Stimulated activated CD4-positive, alpha-beta T cell treated with anti-CD3 and anti-CD28 coated beads, Interleukin-2, amount 100 ng/mL, for 4 hours (primary cell): ENCODE results near the gene XPA.
"Not testable (repeated sequence)": the region's sequence is repeated elsewhere in the genome, so short reads cannot be mapped to it uniquely, and the experiment has no call there.

Experiments
- DNase-seq: peaks from one replicate; pipeline ENCODE4 v3.0.0-alpha.2; 2020; ENCODE audit warnings: low read depth

XPA gene

DNA sequence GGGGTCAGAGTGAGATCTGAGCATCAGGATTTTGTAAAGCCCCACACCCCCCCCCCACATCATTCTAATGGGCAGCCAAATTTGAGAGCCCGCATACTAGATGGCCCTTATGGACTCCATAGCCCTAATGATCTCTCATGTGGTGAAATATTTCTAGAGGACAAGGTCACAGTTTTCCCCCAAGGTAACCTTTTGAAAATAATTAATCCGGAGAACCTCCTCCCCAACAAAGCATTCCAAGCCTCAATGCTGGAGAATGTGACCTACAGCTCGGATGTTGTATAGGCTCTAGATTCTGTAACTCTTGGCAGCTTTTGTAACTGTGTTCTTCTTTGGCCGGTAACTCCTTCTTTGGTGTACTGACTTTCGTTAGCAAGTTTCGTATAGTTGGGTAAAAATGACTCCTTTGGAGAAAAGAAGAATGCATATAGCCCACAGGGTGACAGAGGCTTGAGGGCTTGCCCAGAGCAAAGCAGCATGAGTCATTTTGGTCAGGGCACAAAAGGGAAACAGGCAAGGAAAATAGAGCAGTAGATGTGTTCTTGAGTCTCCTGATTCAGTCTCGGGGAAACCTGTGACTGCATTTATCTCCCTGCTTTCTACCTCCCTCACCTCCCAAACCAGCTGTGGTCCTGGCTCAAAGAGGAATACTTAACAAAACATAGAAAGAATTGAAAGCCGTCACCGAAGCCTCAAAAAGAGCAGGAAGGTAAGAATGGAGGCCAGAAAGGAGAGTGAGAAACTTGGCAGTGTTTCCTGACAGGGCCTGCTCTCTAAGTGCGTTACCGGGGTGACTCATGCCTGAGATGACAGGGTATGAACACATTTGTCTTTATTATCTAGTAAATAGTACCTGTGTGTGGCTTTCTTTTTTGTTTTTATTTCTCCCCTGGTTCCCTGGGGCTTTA, 6.6 kb upstream of the XPA start:
- DNase-seq, result no peak

GRCh38 chr9:97699824-97700223, 2.7 kb upstream of the XPA start:
- DNase-seq, result not testable (repeated sequence)

DNA sequence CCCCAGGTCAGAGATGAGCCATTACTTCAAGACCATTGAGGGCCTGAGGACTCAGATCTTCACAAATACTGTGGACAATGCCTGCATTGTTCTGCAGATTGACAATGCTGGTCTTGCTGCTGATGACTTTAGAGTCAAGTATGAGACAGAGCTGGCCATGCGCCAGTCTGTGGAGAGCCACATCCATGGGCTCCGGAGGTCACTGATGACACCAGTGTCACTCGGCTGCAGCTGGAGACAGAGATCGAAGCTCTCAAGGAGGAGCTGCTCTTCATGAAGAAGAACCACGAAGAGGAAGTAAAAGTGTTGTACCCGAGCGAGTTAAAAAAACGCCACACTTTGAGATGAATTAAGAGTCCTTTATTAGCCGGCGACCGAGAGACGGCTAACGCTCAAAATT, 2.1 kb upstream of the XPA start:
- DNase-seq, result not testable (repeated sequence)

DNA sequence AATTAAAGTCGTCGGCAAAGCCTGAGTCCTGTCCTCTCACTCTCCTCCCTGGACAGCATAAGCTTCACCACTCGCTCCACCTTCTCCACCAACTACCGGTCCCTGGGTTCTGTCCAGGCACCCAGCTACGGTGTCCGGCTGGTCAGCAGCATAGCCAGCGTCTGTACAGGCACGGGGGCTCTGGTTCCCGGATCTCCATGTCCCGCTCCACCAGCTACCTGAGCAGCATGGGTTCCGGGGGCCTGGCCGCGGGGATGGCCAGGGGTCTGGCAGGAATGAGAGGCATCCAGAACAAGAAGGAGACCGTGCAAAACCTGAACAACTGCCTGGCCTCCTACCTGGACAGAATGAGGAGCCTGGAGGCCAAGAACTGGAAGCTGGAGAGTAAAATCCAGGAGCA, 1.7 kb upstream of the XPA start:
- no peak for DNase-seq

DNA sequence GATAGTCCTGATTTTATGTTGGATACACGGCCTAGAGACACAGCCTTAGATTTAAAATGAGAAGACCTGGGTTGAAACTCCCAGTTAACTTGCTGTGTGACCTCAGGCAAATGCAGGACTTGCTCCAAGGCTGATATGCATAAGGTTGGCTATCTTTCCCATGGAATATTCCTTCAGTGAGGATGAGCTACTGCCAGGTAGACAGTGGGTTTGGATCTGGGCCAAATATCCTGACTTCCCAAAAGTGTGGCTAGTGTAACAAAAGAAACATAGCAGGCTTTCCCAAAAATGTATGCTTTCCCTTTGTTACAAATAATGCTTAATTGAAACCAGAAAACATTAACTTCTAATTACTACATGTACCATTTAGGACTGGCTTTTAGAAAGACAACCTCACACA, 697 bp upstream of the XPA start:
- no peak for DNase-seq

- DNase-seq, result no peak
Observed at GRCh38 chr9:97695995-97696802, 941 bp downstream of the XPA start.

DNA sequence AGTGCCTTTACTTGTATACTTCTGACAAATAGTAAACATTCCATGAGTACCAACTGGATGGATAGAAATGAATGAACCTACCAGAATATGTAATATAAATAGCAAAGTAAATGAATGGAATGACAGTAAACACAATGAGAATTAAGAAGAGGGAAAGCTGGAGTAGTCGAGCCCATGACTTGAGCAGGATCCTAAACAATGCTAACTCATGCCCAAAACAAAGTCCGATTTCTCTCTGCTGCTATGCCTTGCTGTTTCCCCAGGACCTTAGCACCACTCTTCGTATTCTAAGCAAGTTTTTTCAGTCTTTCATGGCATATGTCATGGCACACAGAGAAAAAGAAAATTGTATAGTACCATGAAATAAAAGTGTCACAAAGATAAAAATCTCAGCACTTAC, 1.8 kb downstream of the XPA start:
- DNase-seq, result no peak

- DNase-seq, result no peak
Observed at GRCh38 chr9:97694769-97695168, 2.4 kb downstream of the XPA start.

DNA sequence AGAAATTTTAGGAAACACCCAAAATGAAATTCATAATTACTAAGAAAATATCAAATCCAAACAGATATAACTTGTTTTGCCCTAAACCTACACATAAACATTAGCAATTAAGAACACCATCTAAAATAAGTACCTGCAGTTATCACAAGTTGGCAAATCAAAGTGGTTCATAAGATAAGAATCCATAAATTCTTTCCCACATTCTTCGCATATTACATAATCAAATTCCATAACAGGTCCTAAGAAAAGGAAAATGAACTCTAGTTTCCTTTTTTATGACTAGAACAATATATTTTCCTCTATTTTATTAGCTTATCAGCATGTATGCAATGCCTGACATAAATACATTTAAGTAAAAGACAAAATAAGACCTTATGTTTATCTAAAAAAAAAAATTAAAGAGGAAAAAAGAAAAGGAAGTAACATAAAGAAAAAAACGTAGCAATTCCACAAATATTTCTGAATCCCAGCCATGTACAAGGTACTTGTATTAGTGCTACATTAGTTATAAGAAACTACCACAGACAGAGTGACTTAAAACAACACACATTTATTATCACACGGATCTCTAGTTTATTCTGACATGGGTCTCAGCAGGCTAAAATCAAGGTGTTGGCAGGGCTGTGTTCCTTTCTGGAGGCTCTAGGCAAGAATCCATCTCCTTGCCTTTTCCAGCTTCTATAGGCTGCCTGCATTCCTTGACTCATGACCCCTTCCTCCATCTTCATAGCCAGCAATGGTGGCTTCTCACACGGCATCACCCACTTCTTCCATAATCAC, 7.5 kb downstream of the XPA start:
- no peak for DNase-seq

- no peak for DNase-seq
Observed at GRCh38 chr9:97688654-97689053, 8.5 kb downstream of the XPA start.

GRCh38 chr9:97682242-97682641, 14.9 kb downstream of the XPA start:
- DNase-seq, result no peak

- DNase-seq, result no peak
Observed at GRCh38 chr9:97675655-97676054, 21.5 kb downstream of the XPA start.

- DNase-seq, result no peak
Observed at GRCh38 chr9:97673922-97674321, 23.2 kb downstream of the XPA start.

DNA sequence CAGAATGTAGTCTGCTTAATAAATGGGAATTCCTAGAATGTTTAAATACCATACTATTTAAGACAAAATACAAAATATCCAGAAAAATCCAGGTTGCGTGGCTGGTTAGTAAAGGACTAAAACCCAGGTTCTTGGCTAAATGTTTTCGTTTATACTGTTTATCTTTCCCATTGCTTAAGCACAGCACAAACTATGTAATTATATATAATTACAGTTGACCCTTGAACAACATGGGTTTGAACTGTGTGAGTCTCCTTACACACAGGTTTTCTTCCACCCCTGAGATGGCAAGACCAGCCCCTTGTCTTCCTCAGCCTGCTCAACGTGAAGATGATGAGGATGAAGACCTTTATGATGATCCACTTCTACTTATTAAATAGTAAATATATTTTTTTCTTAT, 24.7 kb downstream of the XPA start:
- DNase-seq, result no peak

- DNase-seq, result no peak
Observed at GRCh38 chr9:97670586-97670985, 26.6 kb downstream of the XPA start.

GRCh38 chr9:97668485-97668884, 28.7 kb downstream of the XPA start:
- no peak for DNase-seq

DNA sequence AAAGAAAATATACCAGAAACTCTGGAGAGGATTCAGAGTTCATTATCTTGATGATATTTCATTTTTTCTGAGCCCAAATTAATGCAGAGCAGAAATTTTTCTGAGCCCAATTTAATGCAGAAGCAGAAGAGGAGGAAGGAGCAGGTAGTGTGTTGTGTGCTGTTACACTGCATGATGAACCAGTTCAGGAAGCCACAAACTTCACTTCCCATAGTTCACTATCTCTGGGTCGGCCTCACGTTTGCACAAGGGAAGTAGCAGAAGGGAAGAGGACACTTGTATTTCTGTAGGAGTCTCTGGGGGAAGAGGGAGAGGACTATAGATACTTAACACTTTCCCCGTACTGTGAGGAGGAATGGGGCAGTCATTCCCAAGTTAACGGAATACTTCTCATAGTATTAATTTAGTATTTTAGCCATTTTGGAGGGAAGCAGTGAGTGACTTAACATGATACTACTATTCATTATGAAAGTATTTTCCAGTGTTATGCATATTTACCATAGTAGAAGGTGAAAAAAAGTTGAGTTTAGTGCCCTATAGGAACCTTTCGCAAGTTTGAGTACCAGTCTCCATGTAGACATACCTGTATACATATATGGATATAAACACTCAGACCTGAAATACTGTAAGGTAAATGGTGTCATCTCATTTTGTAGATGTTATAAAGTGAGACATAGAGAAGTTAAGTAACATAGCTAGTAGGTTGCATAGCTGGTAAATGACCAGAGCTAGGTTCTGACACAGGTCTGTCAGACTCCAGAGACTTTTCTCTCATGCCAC, 30.0 kb downstream of the XPA start:
- DNase-seq, result no peak

DNA sequence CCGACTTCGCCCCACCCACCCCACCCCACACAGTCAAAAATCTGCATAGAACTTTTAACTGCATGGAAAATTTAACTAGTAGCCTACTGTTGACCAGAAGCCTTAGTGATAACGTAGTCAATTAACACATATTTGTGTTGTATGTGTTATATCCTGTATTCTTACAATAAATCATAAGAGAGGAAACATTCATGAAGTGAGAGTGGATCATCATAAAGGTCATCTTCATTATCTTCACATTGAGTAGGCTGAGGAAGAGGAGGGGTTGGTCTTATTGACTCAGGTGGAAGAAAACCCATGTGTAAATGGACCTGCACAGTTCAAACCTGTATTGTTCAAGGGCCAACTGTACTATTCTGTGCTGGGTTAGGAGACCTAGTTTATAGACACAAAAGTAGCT, 31.4 kb downstream of the XPA start:
- DNase-seq, result no peak

- DNase-seq, result no peak
Observed at GRCh38 chr9:97660847-97661246, 36.3 kb downstream of the XPA start.

- DNase-seq, result no peak
Observed at GRCh38 chr9:97660340-97660739, 36.8 kb downstream of the XPA start.

GRCh38 chr9:97659771-97660170, 37.4 kb downstream of the XPA start:
- DNase-seq, result no peak

GRCh38 chr9:97658707-97659106, 38.4 kb downstream of the XPA start:
- DNase-seq, result no peak
